Activated T-cell treated with anti-CD3 and anti-CD28 coated beads, Interleukin-2, amount 50 U/mL, for 4 hours (primary cell): Measurements from ENCODE around the gene CD48. TPM values are rescaled to one million over a fixed set of nuclear protein-coding genes. Genes with fewer than 3 reads are reported as not detected.

Experiments used
- ATAC-seq, 2 donors: fragments of 200-7000 bp; cut with Tn5 transposase; one replicate each; pipeline ENCODE4 v1.10.0; 2021
- DNase-seq: peaks from one replicate; pipeline ENCODE4 v3.0.0-alpha.2; 2020
- H3K27me3 Mint-ChIP-seq: one replicate; pipeline ENCODE4 v1.8.0; 2021; ENCODE audit warnings: low read depth, mixed read lengths
- H3K36me3 Mint-ChIP-seq: one replicate; pipeline ENCODE4 v1.8.0; 2022; ENCODE audit warnings: mixed read lengths; ENCODE audit not compliant: insufficient read depth
- H3K4me1 Mint-ChIP-seq: one replicate; pipeline ENCODE4 v1.8.0; 2021; ENCODE audit warnings: low read depth, mixed read lengths
- H3K4me3 Mint-ChIP-seq: one replicate; pipeline ENCODE4 v1.8.0; 2021; ENCODE audit warnings: mild to moderate bottlenecking, moderate library complexity, mixed read lengths
- H3K9me3 Mint-ChIP-seq: one replicate; pipeline ENCODE4 v1.8.0; 2021; ENCODE audit warnings: mixed read lengths
- total RNA-seq, 3 donors: library from RNA; stranded (reverse); gene quantifications; one replicate each; pipeline ENCODE4 v1.2.1, GENCODE V29; 2021

The CD48 gene
- total RNA-seq, 3 donors from 2014 or later = 313 to 347 (median 336) TPM

DNA sequence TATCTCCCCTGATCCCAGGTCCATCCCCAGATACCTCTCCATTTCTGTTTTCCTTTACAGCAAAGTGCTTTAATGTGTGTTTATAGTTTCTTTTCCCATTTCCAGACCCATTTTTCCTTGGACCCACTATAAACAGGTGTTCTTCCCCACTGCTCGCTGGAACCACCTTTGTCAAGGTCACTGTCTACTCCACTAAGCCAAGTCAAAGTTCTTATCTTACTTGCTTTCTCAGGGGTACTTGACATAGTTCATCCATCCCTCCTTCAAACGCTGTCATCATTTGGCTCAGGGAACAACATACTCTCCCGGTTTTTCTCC is 73.1 kb downstream of the CD48 start:
- no peaks in the 10 kb centered on the region for H3K27me3 Mint-ChIP-seq
- peaks cover 93% of the 10 kb centered on the region for H3K4me1 Mint-ChIP-seq
- peaks cover 83% of the 10 kb centered on the region for H3K36me3 Mint-ChIP-seq
- no peak for ATAC-seq
- DNase-seq = no peak
- H3K4me3 Mint-ChIP-seq = peak overlapping the region; percentile 76
- H3K9me3 Mint-ChIP-seq = no peaks in the 10 kb centered on the region

DNA sequence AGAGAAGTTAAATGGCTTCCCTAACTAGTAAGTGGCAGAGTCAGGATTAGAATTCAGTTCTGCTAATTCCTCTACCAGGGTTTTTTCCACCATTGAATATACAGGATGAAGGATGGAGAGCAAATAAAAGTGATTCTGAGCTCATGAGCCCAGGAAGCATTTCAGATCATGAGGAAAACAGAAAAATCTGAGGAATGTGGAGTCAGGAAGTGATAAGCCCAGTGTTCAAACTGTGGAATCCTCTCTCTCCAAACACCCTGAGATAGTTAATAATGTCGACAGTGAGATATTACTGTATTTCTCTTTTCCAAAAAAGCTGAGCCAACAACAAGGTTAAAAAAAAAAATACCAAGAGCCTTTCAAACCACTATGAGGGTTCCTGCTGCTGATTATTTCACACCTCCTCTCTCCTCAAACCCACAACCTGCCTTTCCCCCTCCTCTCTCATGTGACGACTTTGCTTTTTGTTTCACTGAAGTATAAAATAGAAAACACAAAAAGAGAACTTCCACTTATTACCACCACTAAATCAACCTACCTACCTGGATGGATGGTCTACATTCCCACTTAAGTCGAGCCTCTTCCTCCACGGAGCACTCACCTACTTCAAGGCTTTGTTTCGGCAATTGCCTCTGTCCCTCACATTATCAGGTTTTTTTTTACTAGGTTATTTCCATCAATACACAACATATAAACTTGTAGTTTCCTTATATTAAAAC is 73.6 kb downstream of the CD48 start:
- DNase-seq = no peak
- peaks cover 94% of the 10 kb centered on the region for H3K4me1 Mint-ChIP-seq
- H3K27me3 Mint-ChIP-seq = no peaks in the 10 kb centered on the region
- ATAC-seq = peak; percentile 65 to 73
- no peaks in the 10 kb centered on the region for H3K9me3 Mint-ChIP-seq
- H3K36me3 Mint-ChIP-seq = peaks cover 82% of the 10 kb centered on the region
- H3K4me3 Mint-ChIP-seq = peak overlapping the region; percentile 76

DNA sequence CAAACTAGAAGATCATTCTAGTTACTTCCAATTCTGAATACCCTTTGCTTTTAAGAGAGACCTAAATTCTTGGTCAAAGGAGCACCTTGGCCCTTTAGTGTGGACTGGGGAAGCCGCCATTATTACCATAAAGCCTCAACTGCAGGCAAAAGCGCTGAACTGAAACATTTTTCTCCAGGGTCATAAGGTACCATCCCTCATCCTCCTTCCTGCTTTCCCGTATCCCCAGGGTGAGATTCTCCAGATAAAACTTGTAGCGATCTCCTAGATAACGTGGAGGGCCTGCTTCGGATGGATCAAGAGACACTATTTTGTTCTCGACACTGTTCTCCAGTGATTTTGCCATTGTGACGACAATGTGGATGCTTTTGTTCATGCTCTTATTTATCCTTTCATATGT is 74.6 kb downstream of the CD48 start:
- H3K4me3 Mint-ChIP-seq = peak overlapping the region; percentile 76
- ATAC-seq (no peak), DNase-seq (no peak)
- no peaks in the 10 kb centered on the region for H3K27me3 Mint-ChIP-seq
- H3K4me1 Mint-ChIP-seq = peaks cover 92% of the 10 kb centered on the region
- no peaks in the 10 kb centered on the region for H3K9me3 Mint-ChIP-seq
- H3K36me3 Mint-ChIP-seq = peaks cover 80% of the 10 kb centered on the region

DNA sequence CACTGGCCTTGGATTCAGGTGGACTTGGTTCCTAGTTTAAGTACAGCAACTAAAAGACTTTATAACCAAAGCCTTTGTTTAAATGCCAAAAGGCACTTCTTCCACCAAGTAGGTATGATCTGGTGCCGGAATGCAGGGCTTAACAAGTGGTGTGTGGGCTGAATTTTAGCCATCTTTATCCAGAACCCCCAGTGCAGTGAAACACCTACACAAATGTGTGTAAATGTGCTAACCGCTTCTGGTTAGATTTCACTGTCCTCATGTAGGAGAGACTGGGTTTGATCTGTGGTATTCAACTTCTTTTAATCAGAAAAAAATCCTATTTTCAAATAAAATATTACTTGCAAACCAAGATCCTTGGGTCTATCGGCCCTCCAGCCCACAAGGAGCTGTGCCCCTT is 75.1 kb downstream of the CD48 start:
- no peaks in the 10 kb centered on the region for H3K9me3 Mint-ChIP-seq
- ATAC-seq (no peak), DNase-seq (no peak)
- peaks cover 82% of the 10 kb centered on the region for H3K36me3 Mint-ChIP-seq
- no peaks in the 10 kb centered on the region for H3K27me3 Mint-ChIP-seq
- peaks cover 92% of the 10 kb centered on the region for H3K4me1 Mint-ChIP-seq
- peak overlapping the region; percentile 76 for H3K4me3 Mint-ChIP-seq

DNA sequence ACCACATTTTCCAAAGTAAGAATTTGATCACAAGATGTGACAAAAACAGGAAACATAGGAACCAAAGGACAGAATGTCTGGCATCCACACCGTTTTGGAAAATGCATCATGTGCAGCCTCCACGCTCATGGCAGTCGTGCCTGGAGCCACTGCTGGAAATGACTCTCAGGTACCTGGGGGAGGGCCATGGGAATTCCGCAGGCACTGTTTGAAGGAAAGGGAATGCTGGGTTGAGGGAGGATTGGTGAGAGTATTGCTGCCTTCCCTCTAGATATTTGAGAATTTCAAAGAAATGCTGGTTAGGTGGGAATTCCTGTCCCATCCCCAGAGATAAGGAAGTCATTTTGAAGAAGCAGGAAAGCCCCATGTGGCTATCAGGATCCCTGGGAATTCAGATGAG is 75.5 kb downstream of the CD48 start:
- no peak overlapping the region for H3K4me3 Mint-ChIP-seq
- H3K27me3 Mint-ChIP-seq = no peaks in the 10 kb centered on the region
- ATAC-seq (no peak), DNase-seq (no peak)
- H3K9me3 Mint-ChIP-seq = no peaks in the 10 kb centered on the region
- H3K4me1 Mint-ChIP-seq = peaks cover 95% of the 10 kb centered on the region
- peaks cover 84% of the 10 kb centered on the region for H3K36me3 Mint-ChIP-seq

DNA sequence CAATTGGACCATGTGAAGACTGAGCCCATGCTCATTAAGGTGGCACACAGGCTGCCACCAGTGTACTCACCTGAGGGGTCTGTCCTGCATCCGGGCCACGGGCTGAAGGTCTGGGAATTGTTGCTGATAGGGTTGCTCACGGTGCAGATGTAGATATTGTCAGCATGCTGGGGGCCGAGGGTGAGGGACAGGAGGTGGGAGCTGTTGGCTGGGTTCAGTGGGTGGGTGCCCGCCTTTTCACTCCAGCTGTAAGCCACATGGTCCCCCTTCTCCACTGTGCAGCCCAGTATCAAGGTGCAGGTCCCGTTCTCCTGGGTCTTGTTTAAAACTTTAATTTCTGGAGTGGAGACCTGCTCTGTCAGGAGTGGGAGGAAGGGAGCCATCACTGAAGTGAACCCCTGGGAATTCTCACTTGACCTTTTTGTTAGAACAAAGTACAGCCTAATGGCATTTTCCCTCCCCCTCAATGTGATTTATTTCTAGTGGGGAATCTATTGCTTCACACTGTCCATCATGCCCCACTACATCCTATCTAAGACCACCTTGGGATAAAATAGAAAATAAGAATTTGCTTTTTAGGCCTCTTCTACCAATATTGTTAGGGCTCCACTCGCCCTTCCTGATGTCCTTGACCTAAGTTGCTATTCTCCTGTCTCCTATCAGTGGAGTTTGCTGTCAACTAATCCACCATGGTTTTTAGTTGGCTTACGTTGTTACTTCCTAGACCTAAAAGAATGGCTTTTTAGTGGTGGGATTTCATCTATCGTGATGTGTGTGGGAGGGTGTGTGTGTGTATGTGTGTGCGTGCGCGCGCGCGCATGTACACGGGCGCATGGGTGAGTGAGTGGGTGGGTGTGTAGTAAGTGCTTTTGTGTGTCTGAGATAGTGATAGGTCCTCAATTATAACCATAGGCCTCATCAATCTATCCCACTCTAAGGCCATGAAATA is 76.8 kb downstream of the CD48 start:
- Mint-ChIP-seq H3K4me1 (peaks cover 97% of the 10 kb centered on the region), H3K27me3 (no peaks in the 10 kb centered on the region), H3K4me3 (peak overlapping the region; percentile 27), H3K36me3 (peaks cover 87% of the 10 kb centered on the region), H3K9me3 (no peaks in the 10 kb centered on the region)
- DNase-seq = no peak
- ATAC-seq = no peak

DNA sequence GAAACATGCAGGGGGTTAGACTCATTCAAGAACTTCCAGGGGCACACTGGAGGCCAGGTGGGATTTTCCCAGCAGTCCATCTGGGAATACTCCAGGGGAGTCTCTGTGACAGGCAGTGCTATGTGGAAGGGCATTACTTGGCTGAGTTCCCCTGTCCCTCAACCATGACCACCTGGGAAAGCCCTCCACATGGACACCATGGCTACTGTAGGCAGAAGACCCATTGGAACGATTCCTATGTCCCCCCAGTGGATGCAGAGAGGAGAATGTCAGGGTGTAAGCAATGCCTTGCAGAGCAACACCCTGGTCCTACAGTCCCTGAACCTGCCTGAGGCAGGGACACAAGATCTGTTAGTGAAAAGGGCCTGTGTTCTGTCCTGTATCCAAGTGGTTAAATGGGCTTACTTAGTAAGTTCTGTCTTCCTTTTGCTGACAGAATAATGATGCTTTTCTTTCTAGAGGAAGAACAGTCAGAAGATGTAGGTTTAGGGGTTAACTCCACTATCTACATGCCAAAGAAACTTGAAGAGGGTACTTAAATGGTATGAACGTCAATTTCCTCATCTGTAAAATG is 78.2 kb downstream of the CD48 start:
- no peak for DNase-seq
- Mint-ChIP-seq H3K36me3 (peaks cover 82% of the 10 kb centered on the region), H3K4me3 (peak overlapping the region; percentile 29), H3K27me3 (no peaks in the 10 kb centered on the region), H3K4me1 (peaks cover 97% of the 10 kb centered on the region), H3K9me3 (no peaks in the 10 kb centered on the region)
- no peak for ATAC-seq

DNA sequence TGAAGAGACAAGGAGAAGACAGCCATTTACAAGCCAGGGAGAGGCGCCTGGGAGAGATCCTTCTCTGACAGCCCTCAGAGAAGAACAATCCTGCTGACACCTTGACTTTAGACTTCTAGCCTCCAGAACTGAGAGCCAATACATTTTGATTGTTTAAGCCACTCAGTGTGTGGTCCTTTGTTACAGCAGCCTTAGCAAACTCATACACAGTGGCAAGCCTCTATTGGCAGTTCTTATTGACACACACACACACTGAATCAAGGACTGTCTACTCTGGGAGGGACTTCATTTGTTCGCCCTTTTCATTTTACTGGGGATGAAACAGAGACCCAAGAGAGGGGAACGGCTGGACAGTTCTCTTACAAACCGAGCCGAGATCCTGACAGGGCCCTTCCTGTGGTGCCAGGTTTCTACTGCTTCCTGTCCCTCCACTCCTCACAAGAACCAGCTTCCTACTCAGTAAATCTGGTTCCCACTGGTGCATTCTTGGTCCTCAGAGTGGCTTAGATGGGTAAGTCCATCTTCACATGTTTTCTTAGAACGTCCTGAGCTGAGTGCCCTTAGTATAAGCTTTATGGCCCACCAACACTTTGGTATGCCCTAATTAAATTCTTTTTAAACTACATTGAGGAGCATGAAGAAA is 79.5 kb downstream of the CD48 start:
- Mint-ChIP-seq H3K27me3 (no peaks in the 10 kb centered on the region), H3K9me3 (no peaks in the 10 kb centered on the region), H3K4me3 (peak overlapping the region; percentile 24), H3K4me1 (peaks cover 97% of the 10 kb centered on the region), H3K36me3 (peaks cover 77% of the 10 kb centered on the region)
- DNase-seq (no peak), ATAC-seq (no peak)

DNA sequence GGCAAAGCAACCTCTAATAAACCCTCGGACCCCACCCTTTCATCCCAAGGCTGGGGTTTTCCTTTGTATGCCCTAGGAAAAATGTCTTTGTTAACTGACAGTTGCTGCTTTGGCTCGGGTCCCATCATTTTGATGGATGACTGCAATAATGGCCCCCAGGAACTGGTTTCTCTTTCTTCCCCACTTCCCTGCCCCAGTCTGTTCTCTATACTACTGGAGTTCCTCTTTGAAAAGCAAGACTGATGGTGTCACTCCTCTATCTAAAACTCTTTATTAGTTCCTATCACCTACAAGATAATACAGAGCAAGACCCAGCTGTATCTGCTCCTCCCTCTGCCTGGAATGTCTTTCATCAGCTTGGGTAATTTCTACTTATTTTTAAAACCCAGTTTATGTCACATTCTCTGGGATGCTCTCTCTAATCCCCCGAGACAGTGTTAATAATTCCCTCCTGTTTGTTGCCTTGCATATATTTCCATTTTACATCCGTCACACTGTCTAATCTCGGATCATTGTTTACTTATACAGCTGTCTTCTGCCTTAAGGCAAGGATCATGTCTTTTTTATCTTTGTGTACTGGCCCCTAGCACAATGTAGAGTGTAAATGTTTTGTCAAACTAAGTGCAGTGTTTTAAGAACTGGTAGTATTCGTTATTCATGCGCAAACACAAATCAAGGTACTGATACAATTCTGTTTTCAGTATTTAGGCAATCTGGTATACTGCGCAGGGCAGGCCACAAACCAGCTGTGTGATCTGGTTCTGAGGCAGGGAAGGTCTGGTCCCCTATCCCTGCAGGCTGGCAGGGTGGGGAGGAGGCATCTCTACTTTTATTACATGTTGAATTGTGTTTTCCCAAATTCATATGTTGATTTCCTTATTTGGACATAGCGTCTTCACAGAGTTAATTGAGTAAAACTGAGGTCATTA is 80.8 kb downstream of the CD48 start:
- Mint-ChIP-seq H3K4me3 (peak overlapping the region; percentile 29), H3K9me3 (no peaks in the 10 kb centered on the region), H3K4me1 (peaks cover 97% of the 10 kb centered on the region), H3K36me3 (peaks cover 75% of the 10 kb centered on the region), H3K27me3 (no peaks in the 10 kb centered on the region)
- no peak for ATAC-seq
- no peak for DNase-seq

DNA sequence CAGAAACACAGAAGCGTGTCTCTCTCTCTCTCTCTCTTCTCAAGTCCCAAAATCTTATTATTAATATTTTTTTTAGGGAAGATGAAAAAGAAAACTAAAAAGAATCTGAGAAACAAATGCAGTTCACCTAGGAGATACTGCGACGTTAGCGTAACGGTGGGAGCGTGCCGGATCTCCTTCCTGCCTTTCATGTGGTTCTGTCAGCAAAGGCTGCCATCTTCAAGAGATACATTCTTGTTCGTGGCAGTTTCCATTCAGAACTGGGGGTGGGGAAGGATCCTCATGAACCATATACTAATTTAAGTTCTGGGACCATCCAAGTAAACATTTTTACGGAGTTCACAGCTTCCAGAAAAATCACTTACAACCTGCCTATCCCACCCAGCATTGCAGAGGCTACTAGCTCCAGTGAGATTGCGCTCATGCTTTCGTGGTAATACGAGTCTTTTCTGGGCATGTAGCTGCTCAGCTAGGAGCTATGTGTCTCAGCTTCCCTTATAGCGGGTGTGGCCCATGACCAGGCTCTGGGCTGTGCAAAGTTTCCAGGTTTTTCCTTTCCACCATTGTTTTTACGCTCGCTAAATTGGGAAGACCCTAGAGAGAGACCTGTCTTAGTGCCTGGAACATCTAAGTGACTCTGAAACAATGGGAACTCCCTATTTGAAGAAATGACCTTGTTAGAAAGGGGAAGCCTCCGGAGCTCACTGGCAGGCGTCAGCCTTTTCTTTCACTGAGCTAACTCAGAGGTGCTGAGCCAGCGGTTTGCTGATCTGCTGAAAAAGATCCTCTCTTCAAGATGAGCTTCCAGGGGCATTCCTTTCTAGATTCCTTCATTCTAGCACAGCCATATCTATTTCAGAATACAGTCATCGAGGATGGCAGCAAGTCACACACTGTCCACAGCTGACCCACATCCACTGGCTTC is 82.1 kb downstream of the CD48 start:
- H3K4me3 Mint-ChIP-seq = peak overlapping the region; percentile 52
- DNase-seq = peak; percentile 60
- peaks cover 78% of the 10 kb centered on the region for H3K36me3 Mint-ChIP-seq
- H3K9me3 Mint-ChIP-seq = no peaks in the 10 kb centered on the region
- ATAC-seq = peak; percentile 22 to 38
- peaks cover 99% of the 10 kb centered on the region for H3K4me1 Mint-ChIP-seq
- H3K27me3 Mint-ChIP-seq = no peaks in the 10 kb centered on the region

DNA sequence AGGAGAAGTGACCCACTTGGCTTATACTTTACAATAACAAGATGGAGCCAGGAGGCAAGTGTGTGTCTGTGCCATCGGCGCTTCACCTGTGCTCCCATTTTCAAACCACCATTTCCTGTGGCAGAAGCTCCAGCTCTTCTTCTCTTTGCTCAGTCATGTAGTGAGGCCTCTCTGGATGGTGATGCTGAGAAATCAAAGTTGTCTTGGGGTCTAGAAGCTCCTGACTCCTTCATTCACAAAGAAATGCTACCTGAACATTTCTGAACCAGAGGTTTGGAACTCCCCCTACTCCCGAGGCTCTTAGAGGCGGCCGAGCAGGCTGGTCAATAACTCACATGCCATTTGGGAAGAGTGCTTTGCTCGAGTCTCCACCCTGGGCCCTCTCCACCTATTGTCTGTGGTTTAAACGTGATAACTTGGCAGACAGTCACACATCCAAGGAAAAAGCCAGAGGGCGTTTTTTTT is 82.8 kb downstream of the CD48 start:
- no peak for DNase-seq
- Mint-ChIP-seq H3K4me3 (peak overlapping the region; percentile 52), H3K4me1 (peaks cover 99% of the 10 kb centered on the region), H3K27me3 (no peaks in the 10 kb centered on the region), H3K36me3 (peaks cover 74% of the 10 kb centered on the region), H3K9me3 (no peaks in the 10 kb centered on the region)
- no peak for ATAC-seq
